ENCODE results near the gene TTLL10. TPM values are rescaled to one million over a fixed set of nuclear protein-coding genes. Genes with fewer than 3 reads are reported as not detected.

The TTLL10 gene
- total RNA-seq, 1 donor from 2014 or later: 0.24 TPM

DNA sequence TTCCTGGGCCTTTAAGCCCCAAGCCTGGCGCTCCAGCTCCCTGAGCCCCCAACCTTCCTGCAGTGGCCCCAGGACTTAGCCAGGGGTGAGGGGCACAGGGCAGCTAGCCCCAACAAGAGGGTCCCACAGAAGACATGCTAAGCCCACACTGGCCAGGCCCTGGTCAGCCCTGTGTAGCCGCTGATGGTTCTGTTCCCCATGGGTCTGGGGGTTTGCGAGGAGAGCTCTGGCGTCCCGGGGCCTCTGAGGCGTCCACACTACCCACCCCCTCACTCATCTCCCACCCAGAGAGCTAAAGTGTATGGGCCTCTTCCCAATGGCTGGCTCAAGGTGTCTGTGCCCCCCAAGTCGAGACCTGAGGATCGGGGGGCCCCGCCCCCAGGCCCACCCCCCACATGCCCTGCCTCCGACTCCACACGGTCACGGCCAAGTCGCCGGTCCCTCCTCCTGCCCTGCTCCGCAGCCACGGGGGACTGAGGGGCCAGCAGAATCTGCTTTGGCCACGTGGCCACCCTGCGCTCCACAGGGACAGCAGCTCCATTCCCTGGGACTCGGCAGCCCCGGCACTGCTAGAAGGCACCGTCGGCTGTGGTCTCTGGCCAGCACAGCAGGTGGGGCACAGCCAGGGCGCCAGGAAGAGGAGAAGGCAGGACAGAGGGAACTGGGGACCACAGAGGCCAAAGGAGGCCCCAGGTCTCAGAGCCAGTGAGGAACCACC is 24.9 kb downstream of the TTLL10 start:
- no peak for ATAC-seq
- peak; percentile 64 for DNase-seq (ENCODE audit: missing footprints)
- intact Hi-C loops (cut with DNase I): no loop called here

DNA sequence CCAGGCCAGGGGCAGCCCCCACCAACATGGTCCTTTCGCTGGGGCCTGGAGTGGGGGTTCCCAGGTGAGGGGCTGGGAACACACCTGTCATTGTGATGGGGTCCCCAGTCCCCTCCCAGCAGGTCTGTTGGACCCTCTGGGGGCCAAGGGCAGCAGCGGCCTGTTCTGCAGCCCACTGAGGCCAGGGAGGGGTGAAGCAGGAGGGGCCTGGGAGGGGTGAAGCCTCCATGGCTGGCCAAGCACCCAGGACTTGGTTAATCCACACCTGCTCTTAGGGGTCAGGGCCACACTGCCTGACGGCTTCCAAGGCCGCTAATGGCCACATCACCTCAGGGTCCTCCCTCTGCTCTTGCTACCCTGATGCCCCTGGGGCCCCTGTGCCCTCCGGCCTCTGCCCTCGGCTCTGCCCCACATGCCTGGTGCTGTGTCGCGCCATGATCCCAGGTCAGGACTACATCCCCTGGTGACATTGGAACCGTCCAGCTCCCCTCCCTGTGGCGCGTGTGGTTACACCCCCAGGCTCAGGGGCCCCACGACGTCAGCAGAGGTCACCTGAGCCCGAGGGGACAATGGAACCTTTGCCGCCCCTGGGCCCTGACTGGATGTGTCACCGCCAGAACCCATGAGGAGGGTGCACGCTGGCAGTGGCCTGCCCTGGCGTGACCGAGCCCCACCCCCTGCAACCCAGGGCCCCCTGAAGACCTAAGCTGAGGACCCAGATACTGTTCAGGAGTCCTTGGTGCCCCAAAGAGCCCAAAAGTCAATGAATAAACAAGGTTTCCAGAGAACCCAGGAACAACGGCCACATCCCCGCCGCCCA is 25.7 kb downstream of the TTLL10 start:
- intact Hi-C loops (cut with DNase I): no loop called here
- ATAC-seq (no peak), DNase-seq (ENCODE audit: missing footprints) (peak; percentile 27)

GRCh38 chr1:1199961-1200875 is 26.5 kb downstream of the TTLL10 start:
- peak; percentile 60 for DNase-seq (ENCODE audit: missing footprints)
- ATAC-seq: no peak
- intact Hi-C loops (cut with DNase I): no loop called here

GRCh38 chr1:1200876-1201810 is 27.5 kb downstream of the TTLL10 start:
- peak; percentile 67 for DNase-seq (ENCODE audit: missing footprints)
- ATAC-seq: peak; percentile 36

DNA sequence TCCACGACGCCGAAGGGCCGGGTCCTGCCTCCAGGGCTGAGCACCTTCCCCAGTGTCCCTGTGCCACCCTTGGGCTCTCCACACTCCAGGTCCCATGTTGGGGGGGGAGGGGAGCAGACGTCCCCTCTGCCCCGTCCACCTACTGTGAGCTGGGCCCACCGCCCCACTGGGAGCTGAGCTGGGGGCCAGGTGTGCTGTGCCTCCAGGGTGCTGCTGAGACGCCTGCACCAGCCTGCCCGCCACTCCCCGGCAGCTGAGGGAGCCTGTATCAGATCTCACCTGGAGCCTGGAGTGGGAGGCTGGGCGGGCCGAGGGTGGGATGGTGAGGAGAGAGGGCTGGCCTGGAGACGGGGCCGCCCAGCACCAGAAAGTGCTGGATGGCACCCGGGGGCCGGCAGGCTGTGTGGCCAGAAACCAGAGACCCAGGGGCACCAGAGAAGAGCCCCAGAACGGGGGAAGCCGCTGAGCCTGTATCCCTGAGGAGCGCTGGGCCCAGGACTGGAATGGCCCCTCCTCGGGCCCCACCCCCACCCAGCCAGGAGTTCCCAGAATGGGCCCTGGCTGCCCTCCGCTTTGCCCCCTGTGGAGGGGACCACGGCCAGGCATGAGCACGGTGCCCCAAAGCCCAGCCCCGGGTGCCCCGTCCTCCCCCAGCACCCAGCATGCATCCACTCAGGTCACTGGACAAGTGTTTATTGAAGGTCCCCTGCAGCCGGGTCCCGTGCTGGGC is 29.3 kb downstream of the TTLL10 start:
- DNase-seq (ENCODE audit: missing footprints) (peak; percentile 63), ATAC-seq (no peak)
- intact Hi-C loops (cut with DNase I): no loop called here

More at GRCh38 chr1:1200876-1201810, 27.5 kb downstream of the TTLL10 start:
- intact Hi-C loops (cut with DNase I): no loop called here

- intact Hi-C loops (cut with DNase I): no loop called here
- peak; percentile 67 for DNase-seq (ENCODE audit: missing footprints)
- no peak for ATAC-seq
Observed at GRCh38 chr1:1203561-1204424, 30.1 kb downstream of the TTLL10 start.

DNA sequence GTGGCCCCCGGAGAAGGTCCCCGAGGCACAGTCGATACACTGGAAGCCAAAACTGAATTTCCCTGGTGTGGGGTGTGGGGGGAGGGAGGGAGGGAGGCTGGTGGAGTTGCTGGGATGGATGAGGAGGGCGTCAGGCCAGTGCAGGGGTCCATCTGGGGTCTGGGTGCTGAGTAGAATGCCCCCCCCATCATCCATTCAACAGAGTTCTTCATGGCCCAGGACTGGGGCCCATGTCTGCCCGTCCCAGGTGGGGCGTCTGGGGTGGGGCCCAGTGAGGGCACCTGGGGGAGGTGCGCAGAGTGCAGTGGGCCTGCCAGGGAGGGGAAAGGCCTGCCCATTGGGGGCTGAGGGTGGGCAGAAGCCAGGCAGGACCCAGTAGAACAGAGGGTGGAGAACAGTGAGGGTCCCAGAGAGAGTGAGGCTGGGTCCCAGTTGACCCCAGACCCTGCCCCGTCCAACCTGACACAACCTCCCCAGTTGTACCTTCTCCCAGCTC is 30.8 kb downstream of the TTLL10 start:
- ATAC-seq (no peak), DNase-seq (ENCODE audit: missing footprints) (peak; percentile 41)
- intact Hi-C loops (cut with DNase I): no loop called here

GRCh38 chr1:1204998-1205768 is 31.5 kb downstream of the TTLL10 start:
- intact Hi-C loops (cut with DNase I): no loop called here
- DNase-seq (ENCODE audit: missing footprints): peak; percentile 48

DNA sequence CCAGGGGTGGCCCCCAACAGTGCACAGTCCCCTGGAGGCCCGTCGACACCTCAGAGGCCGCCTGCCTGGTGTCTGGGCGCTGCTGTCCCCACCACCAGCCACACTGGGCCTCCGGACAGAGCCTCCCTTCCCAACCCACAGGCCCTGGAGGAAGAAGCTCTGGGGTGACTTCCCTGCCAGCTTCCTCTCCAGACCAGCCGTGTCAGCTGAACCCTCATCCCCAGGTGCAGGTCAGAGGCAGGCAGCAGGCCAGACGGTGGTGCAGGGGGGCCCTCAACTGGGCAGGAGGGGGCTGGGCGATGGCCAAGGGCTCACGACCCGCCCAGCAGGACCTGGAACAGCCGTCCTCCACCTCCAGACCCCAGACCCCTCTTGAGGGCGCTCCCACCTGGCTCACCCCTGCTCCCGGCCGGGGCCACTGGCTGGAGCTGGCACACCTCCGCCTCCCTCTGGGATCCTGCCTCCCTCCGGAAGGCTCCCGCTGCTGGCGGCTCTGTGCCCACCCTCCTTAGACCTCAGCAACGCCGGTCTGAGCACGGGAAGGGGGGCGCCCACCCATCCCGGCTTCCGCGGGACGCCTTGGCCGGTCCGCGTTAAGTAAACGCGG is 32.2 kb downstream of the TTLL10 start:
- intact Hi-C loops (cut with DNase I): no loop called here
- DNase-seq (ENCODE audit: missing footprints) (peak; percentile 53), ATAC-seq (no peak)

More at GRCh38 chr1:1204998-1205768, 31.5 kb downstream of the TTLL10 start:
- no peak for ATAC-seq

GRCh38 chr1:1206376-1206965 is 32.8 kb downstream of the TTLL10 start, which contains the start of gene TNFRSF18:
TSS of gene TNFRSF18 (minus strand) at chr1:1206592. CDS start at chr1:1206571, 21 bp downstream.
- intact Hi-C loops (cut with DNase I): no loop called here
- peak; percentile 44 for DNase-seq (ENCODE audit: missing footprints)

DNA sequence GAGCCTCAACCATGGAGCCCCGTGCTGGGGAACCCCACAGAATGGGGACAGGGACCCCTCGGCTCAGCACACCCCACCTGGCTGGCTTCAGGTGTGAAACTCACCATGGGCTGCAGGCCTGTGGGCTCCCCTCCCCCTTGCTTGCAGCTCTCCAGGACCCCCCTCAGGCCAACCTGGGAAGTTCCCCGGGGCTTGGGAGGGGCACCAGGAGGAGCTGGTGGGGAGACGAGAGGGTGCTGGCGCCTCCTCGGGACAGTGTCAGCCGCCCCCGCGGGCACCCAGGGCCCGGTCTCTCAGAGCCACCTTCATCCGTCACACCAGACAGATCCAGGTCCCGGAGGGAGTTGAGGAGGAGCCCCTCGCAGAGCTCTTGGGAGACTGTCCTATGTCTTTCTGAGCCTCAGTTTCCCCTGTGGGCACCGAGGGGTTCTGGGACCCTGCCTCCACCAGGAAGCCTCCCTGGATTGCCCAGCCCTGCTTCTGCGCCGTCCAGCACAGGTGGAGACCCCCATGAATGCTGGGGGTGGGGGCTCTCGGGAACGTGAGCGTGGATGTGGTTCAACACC is 33.4 kb downstream of the TTLL10 start:
- intact Hi-C loops (cut with DNase I): no loop called here
- DNase-seq (ENCODE audit: missing footprints): peak; percentile 23
- no peak for ATAC-seq

More at GRCh38 chr1:1206376-1206965, 32.8 kb downstream of the TTLL10 start, which contains the start of gene TNFRSF18:
- ATAC-seq: no peak

DNA sequence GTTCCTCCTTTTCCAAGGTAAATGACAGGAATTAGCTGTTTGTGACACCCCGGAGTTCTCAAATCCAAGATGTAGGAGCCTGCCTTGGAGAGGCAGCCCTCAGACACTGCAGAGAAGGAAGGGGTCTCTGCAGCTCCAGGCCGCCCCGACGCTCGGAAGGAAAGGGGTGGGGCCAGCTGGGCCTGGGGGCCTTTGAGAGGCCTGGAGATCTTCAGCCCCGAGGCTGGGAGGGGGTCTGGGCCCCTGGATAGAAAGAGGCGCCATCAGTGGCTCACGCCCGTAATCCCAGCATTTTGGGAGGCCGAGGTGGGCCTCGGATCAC is 33.9 kb downstream of the TTLL10 start:
- ATAC-seq (no peak), DNase-seq (ENCODE audit: missing footprints) (no peak)
- intact Hi-C loops (cut with DNase I): no loop called here

DNA sequence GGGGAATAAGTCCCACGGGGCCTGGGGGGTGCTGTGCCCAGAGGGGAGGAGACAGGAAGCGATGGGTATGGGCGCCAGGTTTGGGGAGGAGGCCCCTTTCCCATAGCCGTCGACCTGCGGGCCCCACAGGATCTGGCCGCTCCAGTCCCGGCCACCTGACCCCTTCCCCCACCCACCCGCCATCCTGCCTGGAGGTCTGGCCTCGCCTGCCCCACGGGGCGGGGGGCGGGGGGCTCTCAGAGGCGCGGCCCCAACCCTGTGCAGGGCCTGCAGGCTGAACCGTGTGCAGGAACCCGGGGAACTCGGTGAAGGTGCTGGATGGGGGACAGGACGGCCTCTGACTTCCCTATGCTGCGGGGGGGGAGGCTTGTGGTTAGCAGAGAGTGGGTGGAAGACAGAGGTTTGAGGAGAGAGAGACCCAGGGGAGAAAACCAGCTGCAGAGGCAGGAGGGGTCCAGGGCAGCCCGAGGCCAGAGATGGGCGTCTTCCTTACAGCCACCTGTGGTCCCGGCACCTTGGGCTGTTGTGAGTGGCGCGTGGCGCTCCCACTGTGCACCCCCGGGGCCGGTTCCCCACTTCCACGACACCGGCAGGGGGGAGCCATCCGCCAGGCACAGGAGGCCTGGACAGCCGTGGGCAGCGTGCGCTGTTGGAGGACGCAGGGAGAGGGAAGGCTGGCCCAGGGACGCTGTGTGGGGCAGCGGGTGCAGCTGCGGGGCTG is 35.2 kb downstream of the TTLL10 start:
- intact Hi-C loops (cut with DNase I): no loop called here
- DNase-seq (ENCODE audit: missing footprints) (peak; percentile 50), ATAC-seq (no peak)
